Colonic mucosa (tissue), 4 donors: Measurements from ENCODE around the gene SERPINB8. TPM values are rescaled to one million over a fixed set of nuclear protein-coding genes. Genes with fewer than 3 reads are reported as not detected.

Experiments
- DNase-seq: peaks from one replicate; pipeline ENCODE4 v3.0.0-alpha.2; 2020
- H3K27ac ChIP-seq: fragments of 200-600 bp; one replicate; pipeline ENCODE4 v1.8.0; 2021
- H3K27me3 ChIP-seq: fragments of 200-600 bp; one replicate; pipeline ENCODE4 v1.8.0; 2021
- H3K36me3 ChIP-seq: fragments of 200-600 bp; one replicate; pipeline ENCODE4 v1.8.0; 2021
- H3K4me1 ChIP-seq: fragments of 200-600 bp; one replicate; pipeline ENCODE4 v1.8.0; 2021; ENCODE audit warnings: mild to moderate bottlenecking
- H3K4me3 ChIP-seq: fragments of 200-600 bp; one replicate; pipeline ENCODE4 v1.8.0; 2021
- H3K9ac ChIP-seq, 2 donors: one replicate each; pipeline ENCODE4 v1.7.0; 2013; ENCODE audit warnings: control low read depth in 2 of 2, low read depth in 2 of 2, low read length in 2 of 2
- H3K9me3 ChIP-seq: fragments of 200-600 bp; one replicate; pipeline ENCODE4 v1.8.0; 2021
- CTCF ChIP-seq: fragments of 200-600 bp; IDR thresholded peaks from one replicate; pipeline ENCODE4 v1.8.0; 2022; ENCODE audit warnings: antibody characterized with exemption, mild to moderate bottlenecking
- intact Hi-C: fragments of 100-400 bp; cut with DNase I; formaldehyde crosslinking; loops from one replicate; pipeline ENCODE4 v1.14.1; 2022
- total RNA-seq, 2 donors: library from RNA; stranded (reverse); fragmentation: NEBNext Ultra II Directional in 1 of 2; extraction: Animal tissue kit (Norgen Biotek cat#: 25700) in 1 of 2; gene quantifications; one replicate each; pipeline ENCODE4 v1.2.1, GENCODE V29; 2021
- donor health status: healthy.
- donor health status: DM: no; HTN: no; CAD: no.
- donor health status: DM: no; HTN: no; CAD: no.

The SERPINB8 gene
- total RNA-seq, 2 donors from 2014 or later = 9.2 to 20.1 TPM

GRCh38 chr18:63970809-63971205, 926 bp downstream of the SERPINB8 start:
- Histone ChIP-seq H3K9me3 (no peaks in the 10 kb centered on the region), H3K9ac (peak overlapping the region; percentile 85 to 98), H3K27ac (peak overlapping the region; percentile 96), H3K4me1 (peaks cover 7% of the 10 kb centered on the region), H3K4me3 (peak overlapping the region; percentile 59), H3K36me3 (no peaks in the 10 kb centered on the region), H3K27me3 (no peaks in the 10 kb centered on the region)
- DNase-seq = peak; percentile 66
- no peak for TF ChIP-seq CTCF
- intact Hi-C loops = no loop called here

- Histone ChIP-seq H3K27me3 (no peaks in the 10 kb centered on the region), H3K9ac (peak overlapping the region in 1 of 2 donors; percentile 85), H3K27ac (peak overlapping the region; percentile 96), H3K4me3 (peak overlapping the region; percentile 59), H3K36me3 (no peaks in the 10 kb centered on the region), H3K4me1 (peaks cover 7% of the 10 kb centered on the region), H3K9me3 (no peaks in the 10 kb centered on the region)
- intact Hi-C loops = no loop called here
- DNase-seq = no peak
- no peak for TF ChIP-seq CTCF
Measured at GRCh38 chr18:63971320-63972001, 1.6 kb downstream of the SERPINB8 start.

DNA sequence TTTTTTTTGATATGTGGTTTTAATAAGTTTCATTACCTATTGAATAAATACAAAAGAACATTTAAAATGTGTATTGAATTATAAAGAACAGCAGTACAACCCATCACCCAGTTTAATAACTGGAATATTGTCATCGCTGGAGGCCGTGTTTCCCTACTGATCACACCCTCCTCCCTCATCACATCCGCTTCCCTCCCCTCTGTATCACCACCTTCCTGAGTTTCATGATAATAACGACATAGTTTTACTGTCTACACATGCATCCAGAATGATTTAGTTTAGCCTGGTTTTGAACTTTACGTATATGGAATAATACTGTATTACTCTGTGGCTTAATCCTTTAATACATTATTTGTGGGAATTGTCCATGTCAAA, 2.1 kb downstream of the SERPINB8 start:
- Histone ChIP-seq H3K9me3 (no peaks in the 10 kb centered on the region), H3K4me1 (peaks cover 7% of the 10 kb centered on the region), H3K9ac (no peak overlapping the region), H3K27ac (no peak overlapping the region), H3K36me3 (no peaks in the 10 kb centered on the region), H3K4me3 (no peak overlapping the region), H3K27me3 (no peaks in the 10 kb centered on the region)
- TF ChIP-seq CTCF = no peak
- intact Hi-C loops = no loop called here
- no peak for DNase-seq

GRCh38 chr18:63974991-63975390, 5.1 kb downstream of the SERPINB8 start:
- no peak overlapping the region for H3K27ac ChIP-seq
- intact Hi-C loops = no loop called here

GRCh38 chr18:63975628-63976027, 5.7 kb downstream of the SERPINB8 start:
- no peak for TF ChIP-seq CTCF
- DNase-seq = no peak
- no peak overlapping the region for H3K9ac ChIP-seq
- H3K4me3 ChIP-seq = no peak overlapping the region
- no peaks in the 10 kb centered on the region for H3K27me3 ChIP-seq
- no peaks in the 10 kb centered on the region for H3K9me3 ChIP-seq
- H3K4me1 ChIP-seq = peaks cover 7% of the 10 kb centered on the region
- intact Hi-C loops = no loop called here
- H3K27ac ChIP-seq = no peak overlapping the region
- H3K36me3 ChIP-seq = no peaks in the 10 kb centered on the region

More at GRCh38 chr18:63974991-63975390, 5.1 kb downstream of the SERPINB8 start:
- Histone ChIP-seq H3K4me3 (no peak overlapping the region), H3K36me3 (no peaks in the 10 kb centered on the region), H3K9ac (no peak overlapping the region), H3K27me3 (no peaks in the 10 kb centered on the region), H3K9me3 (no peaks in the 10 kb centered on the region), H3K4me1 (peaks cover 7% of the 10 kb centered on the region)
- DNase-seq = peak; percentile 49
- peak; percentile 22 for TF ChIP-seq CTCF
